Liver (tissue), 9 donors: ENCODE data around the gene SERTAD2. TPM values are rescaled to one million over a fixed set of nuclear protein-coding genes. Genes with fewer than 3 reads are reported as not detected.

Source experiments
- DNase-seq: peaks from one replicate; pipeline ENCODE4 v3.0.0-alpha.2; 2017; ENCODE audit warnings: low spot score
- H3K27ac ChIP-seq, 2 donors: one replicate each; pipeline ENCODE4 v1.7.0; 2013; ENCODE audit warnings: inconsistent platforms in 2 of 2, low read length in 2 of 2, control low read depth in 1 of 2, low read depth in 1 of 2, mild to moderate bottlenecking in 1 of 2
- H3K27me3 ChIP-seq, 4 donors: one replicate each; pipeline versions ENCODE4 v1.6.1 to v1.7.0; 2013; ENCODE audit warnings: low read length in 3 of 4, inconsistent platforms in 1 of 4, mild to moderate bottlenecking in 1 of 4, moderate library complexity in 1 of 4; ENCODE audit not compliant: control insufficient read depth in 4 of 4, insufficient read depth in 4 of 4
- H3K36me3 ChIP-seq, 4 donors: one replicate each; pipeline versions ENCODE4 v1.6.1 to v1.7.0; 2013; ENCODE audit warnings: low read length in 3 of 4, mild to moderate bottlenecking in 3 of 4, low read depth in 1 of 4, moderate library complexity in 1 of 4; ENCODE audit not compliant: control insufficient read depth in 4 of 4, insufficient read depth in 3 of 4
- H3K4me1 ChIP-seq, 4 donors: one replicate each; pipeline versions ENCODE4 v1.6.1 to v1.7.0; 2013; ENCODE audit warnings: low read length in 3 of 4, mild to moderate bottlenecking in 3 of 4, moderate library complexity in 1 of 4; ENCODE audit not compliant: control insufficient read depth in 4 of 4, insufficient read depth in 4 of 4
- H3K4me3 ChIP-seq, 3 donors: one replicate each; pipeline versions ENCODE4 v1.6.1 to v1.7.0; 2013; ENCODE audit warnings: low read length in 3 of 3, control low read depth in 1 of 3, low read depth in 1 of 3, mild to moderate bottlenecking in 1 of 3
- H3K9ac ChIP-seq, 2 donors: one replicate each; pipeline ENCODE4 v1.7.0; 2013; ENCODE audit warnings: low read length in 2 of 2, mild to moderate bottlenecking in 2 of 2, moderate library complexity in 2 of 2, control low read depth in 1 of 2, low read depth in 1 of 2
- H3K9me3 ChIP-seq, 4 donors: one replicate each; pipeline versions ENCODE4 v1.6.1 to v1.7.0; 2013; ENCODE audit warnings: low read length in 3 of 4; ENCODE audit not compliant: control insufficient read depth in 4 of 4
- EGR1 ChIP-seq, 2 donors: IDR thresholded peaks; 2 replicates each; pipeline ENCODE4 v1.6.1; 2016 to 2018; ENCODE audit warnings: antibody characterized with exemption in 2 of 2, low read depth in 2 of 2
- FOXA1 ChIP-seq: IDR thresholded peaks from 2 replicates; pipeline ENCODE4 v1.6.1; 2016; ENCODE audit warnings: antibody characterized with exemption
- GABPA ChIP-seq, 2 donors: IDR thresholded peaks in 1 of 2; conservative IDR thresholded peaks in 1 of 2; 2 replicates each; pipeline ENCODE4 v1.6.1; 2016; ENCODE audit warnings: antibody characterized with exemption in 2 of 2, mild to moderate bottlenecking in 1 of 2, moderate library complexity in 1 of 2
- HNF4G ChIP-seq: IDR thresholded peaks from 2 replicates; pipeline ENCODE4 v1.6.1; 2016; ENCODE audit warnings: antibody characterized with exemption
- JUND ChIP-seq, 2 donors: IDR thresholded peaks; 2 replicates each; pipeline ENCODE4 v1.6.1; 2016; ENCODE audit warnings: antibody characterized with exemption in 2 of 2
- MAX ChIP-seq: IDR thresholded peaks from 2 replicates; pipeline ENCODE4 v1.6.1; 2016; ENCODE audit warnings: antibody characterized with exemption
- NR2F2 ChIP-seq: IDR thresholded peaks from 2 replicates; pipeline ENCODE4 v1.6.1; 2016; ENCODE audit warnings: antibody characterized with exemption
- RAD21 ChIP-seq, 2 donors: IDR thresholded peaks; 2 replicates each; pipeline ENCODE4 v1.6.1; 2016; ENCODE audit warnings: antibody characterized with exemption in 2 of 2, mild to moderate bottlenecking in 2 of 2
- REST ChIP-seq: IDR thresholded peaks from 2 replicates; pipeline ENCODE4 v1.6.1; 2016; ENCODE audit warnings: antibody characterized with exemption, mild to moderate bottlenecking
- RXRA ChIP-seq, 2 donors: IDR thresholded peaks; 2 replicates each; pipeline ENCODE4 v1.6.1; 2017 to 2018; ENCODE audit warnings: antibody characterized with exemption in 2 of 2, mild to moderate bottlenecking in 1 of 2
- SP1 ChIP-seq: IDR thresholded peaks from 2 replicates; pipeline ENCODE4 v1.6.1; 2018; ENCODE audit warnings: antibody characterized with exemption, mild to moderate bottlenecking
- YY1 ChIP-seq: IDR thresholded peaks from 2 replicates; pipeline ENCODE4 v1.6.1; 2016; ENCODE audit warnings: antibody characterized with exemption, mild to moderate bottlenecking
- WGBS: extraction: QIAGEN DNeasy Blood & Tissue Kit; methylation state at CpG from one replicate; pipeline ENCODE4 v1.1.7; 2013; 5-methylcytosine and 5-hydroxymethylcytosine counted together
- polyA plus RNA-seq, 2 donors: library from polyadenylated mRNA; stranded (reverse) in 1 of 2; unstranded in 1 of 2; fragments of 200-250 nt in 1 of 2; fragments of >200 nt in 1 of 2; fragmentation: Nextera tagmentation in 1 of 2; extraction: Ambion mirVana in 1 of 2; gene quantifications; one replicate each; pipeline versions ENCODE4 v1.2.1 to v1.2.3, GENCODE V29; 2013 to 2015
- total RNA-seq, 2 donors: library from RNA; depleted of rRNA; stranded (reverse); fragments of >200 nt; gene quantifications; one replicate each; pipeline ENCODE4 v1.2.3, GENCODE V29; 2014
- TF ChIP-seq, protein P1 (sequence below): fragments of 150-350 bp; IDR thresholded peaks from 2 replicates; pipeline ENCODE4 v1.5.1; 2017; ENCODE audit warnings: improper control_type of control experiment, low read depth, low read length; ENCODE audit not compliant: missing input control
- TF ChIP-seq, protein P2 (sequence below): IDR thresholded peaks from 2 replicates; pipeline ENCODE4 v1.6.1; 2016; ENCODE audit warnings: antibody characterized with exemption
- TF ChIP-seq, protein P3 (sequence below): IDR thresholded peaks from 2 replicates; pipeline ENCODE4 v1.6.1; 2016; ENCODE audit warnings: antibody characterized with exemption
- donor health status: healthy.
- donor health status: healthy.
- donor health status: healthy.
- donor health status: healthy.
- donor health status: healthy.

SERTAD2 gene
- total and polyA plus RNA-seq, 4 donors = 5.1 to 13.3 (median 6.4) TPM

DNA sequence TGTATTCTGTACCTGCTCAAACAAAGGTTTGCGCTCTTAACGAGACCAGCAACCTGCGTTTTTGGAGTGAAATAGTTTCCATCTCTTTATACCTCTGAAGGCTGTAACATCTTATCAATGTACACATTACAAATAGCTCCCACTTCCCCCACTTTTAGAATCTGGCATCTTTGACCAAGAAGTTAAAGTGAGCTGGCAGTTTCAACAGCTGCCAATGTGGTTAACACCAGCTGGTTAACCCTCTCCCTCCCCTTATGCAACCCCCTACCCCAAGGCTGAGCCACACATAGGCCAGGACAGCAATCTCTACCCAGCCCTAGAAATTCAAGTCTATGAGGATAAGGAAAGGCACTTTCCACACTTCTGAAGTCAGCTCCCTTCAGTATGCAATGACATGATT is 2.2 kb upstream of the SERTAD2 start:
- Histone ChIP-seq H3K4me1 (peaks cover 4 to 25% (median 15%) of the 10 kb centered on the region in 4 donors), H3K27me3 (no peaks in the 10 kb centered on the region), H3K9ac (peak overlapping the region in 1 of 2 donors; percentile 21), H3K4me3 (no peak overlapping the region), H3K9me3 (no peaks in the 10 kb centered on the region), H3K27ac (peak overlapping the region in 1 of 2 donors; percentile 99), H3K36me3 (no peaks in the 10 kb centered on the region)
- TF ChIP-seq SP1 (no peak), MAX (no peak), EGR1 (IDR thresholded peaks at IDR 0.05; ENCODE audit: low read depth in 2 of 2) (no peak), YY1 (no peak), NR2F2 (no peak), FOXA1 (no peak), JUND (IDR thresholded peaks at IDR 0.05) (no peak), REST (no peak), GABPA (IDR thresholded peaks at IDR 0.05 in 1 of 2, conservative IDR thresholded peaks at IDR 0.05 in 1 of 2) (no peak), RAD21 (IDR thresholded peaks at IDR 0.05) (no peak), HNF4G (no peak)
- TF ChIP-seq, protein P1, sequence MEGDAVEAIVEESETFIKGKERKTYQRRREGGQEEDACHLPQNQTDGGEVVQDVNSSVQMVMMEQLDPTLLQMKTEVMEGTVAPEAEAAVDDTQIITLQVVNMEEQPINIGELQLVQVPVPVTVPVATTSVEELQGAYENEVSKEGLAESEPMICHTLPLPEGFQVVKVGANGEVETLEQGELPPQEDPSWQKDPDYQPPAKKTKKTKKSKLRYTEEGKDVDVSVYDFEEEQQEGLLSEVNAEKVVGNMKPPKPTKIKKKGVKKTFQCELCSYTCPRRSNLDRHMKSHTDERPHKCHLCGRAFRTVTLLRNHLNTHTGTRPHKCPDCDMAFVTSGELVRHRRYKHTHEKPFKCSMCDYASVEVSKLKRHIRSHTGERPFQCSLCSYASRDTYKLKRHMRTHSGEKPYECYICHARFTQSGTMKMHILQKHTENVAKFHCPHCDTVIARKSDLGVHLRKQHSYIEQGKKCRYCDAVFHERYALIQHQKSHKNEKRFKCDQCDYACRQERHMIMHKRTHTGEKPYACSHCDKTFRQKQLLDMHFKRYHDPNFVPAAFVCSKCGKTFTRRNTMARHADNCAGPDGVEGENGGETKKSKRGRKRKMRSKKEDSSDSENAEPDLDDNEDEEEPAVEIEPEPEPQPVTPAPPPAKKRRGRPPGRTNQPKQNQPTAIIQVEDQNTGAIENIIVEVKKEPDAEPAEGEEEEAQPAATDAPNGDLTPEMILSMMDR = no peak
- TF ChIP-seq, protein P2, sequence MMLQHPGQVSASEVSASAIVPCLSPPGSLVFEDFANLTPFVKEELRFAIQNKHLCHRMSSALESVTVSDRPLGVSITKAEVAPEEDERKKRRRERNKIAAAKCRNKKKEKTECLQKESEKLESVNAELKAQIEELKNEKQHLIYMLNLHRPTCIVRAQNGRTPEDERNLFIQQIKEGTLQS = no peak
- TF ChIP-seq, protein P3, sequence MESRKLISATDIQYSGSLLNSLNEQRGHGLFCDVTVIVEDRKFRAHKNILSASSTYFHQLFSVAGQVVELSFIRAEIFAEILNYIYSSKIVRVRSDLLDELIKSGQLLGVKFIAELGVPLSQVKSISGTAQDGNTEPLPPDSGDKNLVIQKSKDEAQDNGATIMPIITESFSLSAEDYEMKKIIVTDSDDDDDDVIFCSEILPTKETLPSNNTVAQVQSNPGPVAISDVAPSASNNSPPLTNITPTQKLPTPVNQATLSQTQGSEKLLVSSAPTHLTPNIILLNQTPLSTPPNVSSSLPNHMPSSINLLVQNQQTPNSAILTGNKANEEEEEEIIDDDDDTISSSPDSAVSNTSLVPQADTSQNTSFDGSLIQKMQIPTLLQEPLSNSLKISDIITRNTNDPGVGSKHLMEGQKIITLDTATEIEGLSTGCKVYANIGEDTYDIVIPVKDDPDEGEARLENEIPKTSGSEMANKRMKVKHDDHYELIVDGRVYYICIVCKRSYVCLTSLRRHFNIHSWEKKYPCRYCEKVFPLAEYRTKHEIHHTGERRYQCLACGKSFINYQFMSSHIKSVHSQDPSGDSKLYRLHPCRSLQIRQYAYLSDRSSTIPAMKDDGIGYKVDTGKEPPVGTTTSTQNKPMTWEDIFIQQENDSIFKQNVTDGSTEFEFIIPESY = no peak
- WGBS = 58% methylated on average over 3 of the region's 3 CpGs
- no peak for DNase-seq

GRCh38 chr2:64655018-64655664 is 1.4 kb upstream of the SERTAD2 start:
- WGBS = 29% methylated on average over 7 of the region's 7 CpGs
- Histone ChIP-seq H3K27ac (peak overlapping the region; percentile 98 to 99), H3K4me3 (peak overlapping the region in 2 of 3 donors; percentile 72 to 98)

More at GRCh38 chr2:64655018-64655664, 1.4 kb upstream of the SERTAD2 start:
- peak overlapping the region; percentile 85 to 94 for H3K9ac ChIP-seq
- H3K9me3 ChIP-seq = no peaks in the 10 kb centered on the region
- no peaks in the 10 kb centered on the region for H3K36me3 ChIP-seq
- H3K27me3 ChIP-seq = no peaks in the 10 kb centered on the region
- H3K4me1 ChIP-seq = peaks cover 4 to 30% (median 20%) of the 10 kb centered on the region in 4 donors
- TF ChIP-seq MAX (no peak), YY1 (no peak), GABPA (IDR thresholded peaks at IDR 0.05 in 1 of 2, conservative IDR thresholded peaks at IDR 0.05 in 1 of 2) (no peak), RXRA (IDR thresholded peaks at IDR 0.05) (no peak), SP1 (no peak), RAD21 (IDR thresholded peaks at IDR 0.05) (peak in 1 of 2 donors; percentile 56)
- TF ChIP-seq, protein P3 = peak; percentile 16
- TF ChIP-seq, protein P1 = peak; percentile 24
- no peak for DNase-seq
